Liver (tissue), 9 donors: ENCODE data around the gene RAE1. TPM values are rescaled to one million over a fixed set of nuclear protein-coding genes. Genes with fewer than 3 reads are reported as not detected.

ENCODE experiments used
- DNase-seq: peaks from one replicate; pipeline ENCODE4 v3.0.0-alpha.2; 2017; ENCODE audit warnings: low spot score
- H3K27ac ChIP-seq, 2 donors: one replicate each; pipeline ENCODE4 v1.7.0; 2013; ENCODE audit warnings: inconsistent platforms in 2 of 2, low read length in 2 of 2, control low read depth in 1 of 2, low read depth in 1 of 2, mild to moderate bottlenecking in 1 of 2
- H3K27me3 ChIP-seq, 4 donors: one replicate each; pipeline versions ENCODE4 v1.6.1 to v1.7.0; 2013; ENCODE audit warnings: low read length in 3 of 4, inconsistent platforms in 1 of 4, mild to moderate bottlenecking in 1 of 4, moderate library complexity in 1 of 4; ENCODE audit not compliant: control insufficient read depth in 4 of 4, insufficient read depth in 4 of 4
- H3K36me3 ChIP-seq, 4 donors: one replicate each; pipeline versions ENCODE4 v1.6.1 to v1.7.0; 2013; ENCODE audit warnings: low read length in 3 of 4, mild to moderate bottlenecking in 3 of 4, low read depth in 1 of 4, moderate library complexity in 1 of 4; ENCODE audit not compliant: control insufficient read depth in 4 of 4, insufficient read depth in 3 of 4
- H3K4me1 ChIP-seq, 4 donors: one replicate each; pipeline versions ENCODE4 v1.6.1 to v1.7.0; 2013; ENCODE audit warnings: low read length in 3 of 4, mild to moderate bottlenecking in 3 of 4, moderate library complexity in 1 of 4; ENCODE audit not compliant: control insufficient read depth in 4 of 4, insufficient read depth in 4 of 4
- H3K4me3 ChIP-seq, 3 donors: one replicate each; pipeline versions ENCODE4 v1.6.1 to v1.7.0; 2013; ENCODE audit warnings: low read length in 3 of 3, control low read depth in 1 of 3, low read depth in 1 of 3, mild to moderate bottlenecking in 1 of 3
- H3K9ac ChIP-seq, 2 donors: one replicate each; pipeline ENCODE4 v1.7.0; 2013; ENCODE audit warnings: low read length in 2 of 2, mild to moderate bottlenecking in 2 of 2, moderate library complexity in 2 of 2, control low read depth in 1 of 2, low read depth in 1 of 2
- H3K9me3 ChIP-seq, 4 donors: one replicate each; pipeline versions ENCODE4 v1.6.1 to v1.7.0; 2013; ENCODE audit warnings: low read length in 3 of 4; ENCODE audit not compliant: control insufficient read depth in 4 of 4
- EGR1 ChIP-seq, 2 donors: IDR thresholded peaks; 2 replicates each; pipeline ENCODE4 v1.6.1; 2016 to 2018; ENCODE audit warnings: antibody characterized with exemption in 2 of 2, low read depth in 2 of 2
- FOXA1 ChIP-seq: IDR thresholded peaks from 2 replicates; pipeline ENCODE4 v1.6.1; 2016; ENCODE audit warnings: antibody characterized with exemption
- FOXA2 ChIP-seq: IDR thresholded peaks from 2 replicates; pipeline ENCODE4 v1.6.1; 2016; ENCODE audit warnings: antibody characterized with exemption
- GABPA ChIP-seq, 2 donors: IDR thresholded peaks in 1 of 2; conservative IDR thresholded peaks in 1 of 2; 2 replicates each; pipeline ENCODE4 v1.6.1; 2016; ENCODE audit warnings: antibody characterized with exemption in 2 of 2, mild to moderate bottlenecking in 1 of 2, moderate library complexity in 1 of 2
- HNF4A ChIP-seq, 2 donors: conservative IDR thresholded peaks; 2 replicates each; pipeline ENCODE4 v1.6.1; 2016; ENCODE audit warnings: antibody characterized with exemption in 2 of 2, mild to moderate bottlenecking in 2 of 2
- HNF4G ChIP-seq: IDR thresholded peaks from 2 replicates; pipeline ENCODE4 v1.6.1; 2016; ENCODE audit warnings: antibody characterized with exemption
- JUND ChIP-seq, 2 donors: IDR thresholded peaks; 2 replicates each; pipeline ENCODE4 v1.6.1; 2016; ENCODE audit warnings: antibody characterized with exemption in 2 of 2
- NR2F2 ChIP-seq: IDR thresholded peaks from 2 replicates; pipeline ENCODE4 v1.6.1; 2016; ENCODE audit warnings: antibody characterized with exemption
- RAD21 ChIP-seq, 2 donors: IDR thresholded peaks; 2 replicates each; pipeline ENCODE4 v1.6.1; 2016; ENCODE audit warnings: antibody characterized with exemption in 2 of 2, mild to moderate bottlenecking in 2 of 2
- RXRA ChIP-seq, 2 donors: IDR thresholded peaks; 2 replicates each; pipeline ENCODE4 v1.6.1; 2017 to 2018; ENCODE audit warnings: antibody characterized with exemption in 2 of 2, mild to moderate bottlenecking in 1 of 2
- SP1 ChIP-seq: IDR thresholded peaks from 2 replicates; pipeline ENCODE4 v1.6.1; 2018; ENCODE audit warnings: antibody characterized with exemption, mild to moderate bottlenecking
- TAF1 ChIP-seq: conservative IDR thresholded peaks from 2 replicates; pipeline ENCODE4 v1.6.1; 2016; ENCODE audit warnings: antibody characterized with exemption, mild to moderate bottlenecking
- YY1 ChIP-seq: IDR thresholded peaks from 2 replicates; pipeline ENCODE4 v1.6.1; 2016; ENCODE audit warnings: antibody characterized with exemption, mild to moderate bottlenecking
- WGBS: extraction: QIAGEN DNeasy Blood & Tissue Kit; methylation state at CpG from one replicate; pipeline ENCODE4 v1.1.7; 2013; 5-methylcytosine and 5-hydroxymethylcytosine counted together
- polyA plus RNA-seq, 2 donors: library from polyadenylated mRNA; stranded (reverse) in 1 of 2; unstranded in 1 of 2; fragments of 200-250 nt in 1 of 2; fragments of >200 nt in 1 of 2; fragmentation: Nextera tagmentation in 1 of 2; extraction: Ambion mirVana in 1 of 2; gene quantifications; one replicate each; pipeline versions ENCODE4 v1.2.1 to v1.2.3, GENCODE V29; 2013 to 2015
- total RNA-seq, 2 donors: library from RNA; depleted of rRNA; stranded (reverse); fragments of >200 nt; gene quantifications; one replicate each; pipeline ENCODE4 v1.2.3, GENCODE V29; 2014
- TF ChIP-seq, protein P1 (sequence below): fragments of 150-350 bp; IDR thresholded peaks from 2 replicates; pipeline ENCODE4 v1.5.1; 2017; ENCODE audit warnings: improper control_type of control experiment, low read depth, low read length; ENCODE audit not compliant: missing input control
- TF ChIP-seq, protein P2 (sequence below): IDR thresholded peaks from 2 replicates; pipeline ENCODE4 v1.6.1; 2016; ENCODE audit warnings: antibody characterized with exemption
- TF ChIP-seq, protein P3 (sequence below): IDR thresholded peaks from 2 replicates; pipeline ENCODE4 v1.6.1; 2016; ENCODE audit warnings: antibody characterized with exemption
- TF ChIP-seq, protein P4 (sequence below): IDR thresholded peaks from 2 replicates; pipeline ENCODE4 v1.6.1; 2016; ENCODE audit warnings: antibody characterized with exemption
- TF ChIP-seq, protein P5 (sequence below): IDR thresholded peaks from 2 replicates; pipeline ENCODE4 v1.6.1; 2016; ENCODE audit warnings: antibody characterized with exemption, mild to moderate bottlenecking
- donor health status: healthy.
- donor health status: healthy.
- donor health status: healthy.
- donor health status: healthy.
- donor health status: healthy.

Gene RAE1
- total and polyA plus RNA-seq, 4 donors: 10.0 to 15.5 (median 13.5) TPM

DNA sequence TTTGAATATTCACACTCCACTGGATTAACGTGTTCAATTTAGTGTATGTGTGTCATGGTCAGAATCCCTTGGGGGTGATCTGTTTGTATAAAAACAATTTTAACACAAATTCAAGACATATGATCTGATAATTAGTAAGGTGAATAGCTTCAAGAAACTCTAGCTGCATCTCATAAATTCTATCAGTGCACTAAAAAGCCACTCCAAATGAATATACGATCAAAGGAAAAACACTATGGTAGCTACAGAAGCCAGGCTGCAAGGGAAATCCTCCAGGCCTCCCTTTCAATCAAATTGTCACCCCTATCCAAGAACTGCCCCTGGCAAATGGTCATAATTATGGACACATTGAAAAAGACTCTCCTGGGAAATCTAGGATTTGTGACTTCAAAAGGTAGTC is 9.4 kb upstream of the RAE1 start:
- Histone ChIP-seq H3K27me3 (peaks cover 0 to 7% (median 0%) of the 10 kb centered on the region in 4 donors), H3K36me3 (no peaks in the 10 kb centered on the region), H3K9me3 (no peaks in the 10 kb centered on the region), H3K4me3 (no peak overlapping the region), H3K4me1 (no peaks in the 10 kb centered on the region), H3K27ac (no peak overlapping the region), H3K9ac (no peak overlapping the region)
- TF ChIP-seq FOXA2 (no peak), RXRA (IDR thresholded peaks at IDR 0.05) (no peak), NR2F2 (no peak), TAF1 (no peak), HNF4A (conservative IDR thresholded peaks at IDR 0.05) (no peak), HNF4G (no peak), SP1 (no peak), EGR1 (IDR thresholded peaks at IDR 0.05; ENCODE audit: low read depth in 2 of 2) (no peak), JUND (IDR thresholded peaks at IDR 0.05) (no peak), FOXA1 (no peak), RAD21 (IDR thresholded peaks at IDR 0.05) (no peak), YY1 (no peak), GABPA (IDR thresholded peaks at IDR 0.05 in 1 of 2, conservative IDR thresholded peaks at IDR 0.05 in 1 of 2) (no peak)
- TF ChIP-seq, protein P1, sequence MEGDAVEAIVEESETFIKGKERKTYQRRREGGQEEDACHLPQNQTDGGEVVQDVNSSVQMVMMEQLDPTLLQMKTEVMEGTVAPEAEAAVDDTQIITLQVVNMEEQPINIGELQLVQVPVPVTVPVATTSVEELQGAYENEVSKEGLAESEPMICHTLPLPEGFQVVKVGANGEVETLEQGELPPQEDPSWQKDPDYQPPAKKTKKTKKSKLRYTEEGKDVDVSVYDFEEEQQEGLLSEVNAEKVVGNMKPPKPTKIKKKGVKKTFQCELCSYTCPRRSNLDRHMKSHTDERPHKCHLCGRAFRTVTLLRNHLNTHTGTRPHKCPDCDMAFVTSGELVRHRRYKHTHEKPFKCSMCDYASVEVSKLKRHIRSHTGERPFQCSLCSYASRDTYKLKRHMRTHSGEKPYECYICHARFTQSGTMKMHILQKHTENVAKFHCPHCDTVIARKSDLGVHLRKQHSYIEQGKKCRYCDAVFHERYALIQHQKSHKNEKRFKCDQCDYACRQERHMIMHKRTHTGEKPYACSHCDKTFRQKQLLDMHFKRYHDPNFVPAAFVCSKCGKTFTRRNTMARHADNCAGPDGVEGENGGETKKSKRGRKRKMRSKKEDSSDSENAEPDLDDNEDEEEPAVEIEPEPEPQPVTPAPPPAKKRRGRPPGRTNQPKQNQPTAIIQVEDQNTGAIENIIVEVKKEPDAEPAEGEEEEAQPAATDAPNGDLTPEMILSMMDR: no peak
- TF ChIP-seq, protein P2, sequence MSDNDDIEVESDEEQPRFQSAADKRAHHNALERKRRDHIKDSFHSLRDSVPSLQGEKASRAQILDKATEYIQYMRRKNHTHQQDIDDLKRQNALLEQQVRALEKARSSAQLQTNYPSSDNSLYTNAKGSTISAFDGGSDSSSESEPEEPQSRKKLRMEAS: no peak
- TF ChIP-seq, protein P3, sequence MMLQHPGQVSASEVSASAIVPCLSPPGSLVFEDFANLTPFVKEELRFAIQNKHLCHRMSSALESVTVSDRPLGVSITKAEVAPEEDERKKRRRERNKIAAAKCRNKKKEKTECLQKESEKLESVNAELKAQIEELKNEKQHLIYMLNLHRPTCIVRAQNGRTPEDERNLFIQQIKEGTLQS: no peak
- TF ChIP-seq, protein P4, sequence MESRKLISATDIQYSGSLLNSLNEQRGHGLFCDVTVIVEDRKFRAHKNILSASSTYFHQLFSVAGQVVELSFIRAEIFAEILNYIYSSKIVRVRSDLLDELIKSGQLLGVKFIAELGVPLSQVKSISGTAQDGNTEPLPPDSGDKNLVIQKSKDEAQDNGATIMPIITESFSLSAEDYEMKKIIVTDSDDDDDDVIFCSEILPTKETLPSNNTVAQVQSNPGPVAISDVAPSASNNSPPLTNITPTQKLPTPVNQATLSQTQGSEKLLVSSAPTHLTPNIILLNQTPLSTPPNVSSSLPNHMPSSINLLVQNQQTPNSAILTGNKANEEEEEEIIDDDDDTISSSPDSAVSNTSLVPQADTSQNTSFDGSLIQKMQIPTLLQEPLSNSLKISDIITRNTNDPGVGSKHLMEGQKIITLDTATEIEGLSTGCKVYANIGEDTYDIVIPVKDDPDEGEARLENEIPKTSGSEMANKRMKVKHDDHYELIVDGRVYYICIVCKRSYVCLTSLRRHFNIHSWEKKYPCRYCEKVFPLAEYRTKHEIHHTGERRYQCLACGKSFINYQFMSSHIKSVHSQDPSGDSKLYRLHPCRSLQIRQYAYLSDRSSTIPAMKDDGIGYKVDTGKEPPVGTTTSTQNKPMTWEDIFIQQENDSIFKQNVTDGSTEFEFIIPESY: no peak
- TF ChIP-seq, protein P5, sequence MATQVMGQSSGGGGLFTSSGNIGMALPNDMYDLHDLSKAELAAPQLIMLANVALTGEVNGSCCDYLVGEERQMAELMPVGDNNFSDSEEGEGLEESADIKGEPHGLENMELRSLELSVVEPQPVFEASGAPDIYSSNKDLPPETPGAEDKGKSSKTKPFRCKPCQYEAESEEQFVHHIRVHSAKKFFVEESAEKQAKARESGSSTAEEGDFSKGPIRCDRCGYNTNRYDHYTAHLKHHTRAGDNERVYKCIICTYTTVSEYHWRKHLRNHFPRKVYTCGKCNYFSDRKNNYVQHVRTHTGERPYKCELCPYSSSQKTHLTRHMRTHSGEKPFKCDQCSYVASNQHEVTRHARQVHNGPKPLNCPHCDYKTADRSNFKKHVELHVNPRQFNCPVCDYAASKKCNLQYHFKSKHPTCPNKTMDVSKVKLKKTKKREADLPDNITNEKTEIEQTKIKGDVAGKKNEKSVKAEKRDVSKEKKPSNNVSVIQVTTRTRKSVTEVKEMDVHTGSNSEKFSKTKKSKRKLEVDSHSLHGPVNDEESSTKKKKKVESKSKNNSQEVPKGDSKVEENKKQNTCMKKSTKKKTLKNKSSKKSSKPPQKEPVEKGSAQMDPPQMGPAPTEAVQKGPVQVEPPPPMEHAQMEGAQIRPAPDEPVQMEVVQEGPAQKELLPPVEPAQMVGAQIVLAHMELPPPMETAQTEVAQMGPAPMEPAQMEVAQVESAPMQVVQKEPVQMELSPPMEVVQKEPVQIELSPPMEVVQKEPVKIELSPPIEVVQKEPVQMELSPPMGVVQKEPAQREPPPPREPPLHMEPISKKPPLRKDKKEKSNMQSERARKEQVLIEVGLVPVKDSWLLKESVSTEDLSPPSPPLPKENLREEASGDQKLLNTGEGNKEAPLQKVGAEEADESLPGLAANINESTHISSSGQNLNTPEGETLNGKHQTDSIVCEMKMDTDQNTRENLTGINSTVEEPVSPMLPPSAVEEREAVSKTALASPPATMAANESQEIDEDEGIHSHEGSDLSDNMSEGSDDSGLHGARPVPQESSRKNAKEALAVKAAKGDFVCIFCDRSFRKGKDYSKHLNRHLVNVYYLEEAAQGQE: no peak
- 76% methylated on average over 2 of the region's 2 CpGs for WGBS
- DNase-seq: no peak
